ENCODE results near the gene KDM4B. TPM values are rescaled to one million over a fixed set of nuclear protein-coding genes. Genes with fewer than 3 reads are reported as not detected.
A peak's percentile ranks its signal among the peaks of the same experiment; 100 is the strongest.

The KDM4B gene
- total RNA-seq, 1 experiment from 2014 or later, result 43.7 TPM

DNA sequence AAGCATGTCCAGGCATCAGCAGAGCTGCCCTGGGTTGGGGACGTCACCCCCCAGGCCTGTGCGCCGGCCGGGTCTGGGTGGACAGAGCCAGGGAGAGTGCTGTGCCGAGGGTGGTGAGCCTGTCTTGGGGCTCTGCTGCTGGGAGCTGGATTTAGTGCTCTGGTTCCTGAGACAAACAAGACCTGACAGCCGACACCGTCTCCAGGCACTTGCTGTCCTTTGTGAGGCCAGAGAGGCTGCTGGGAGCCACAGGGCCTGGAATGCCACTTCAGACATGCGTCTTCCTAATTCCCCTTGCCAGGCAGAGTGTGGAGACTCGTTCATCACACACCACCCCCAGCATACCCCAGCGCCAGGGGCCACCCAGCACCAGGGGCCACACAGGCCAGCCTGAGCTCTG is 165.8 kb downstream of the KDM4B start:
- Histone ChIP-seq H3K4ac (ENCODE audit: low read depth, low read length) (no peak overlapping the region), H2BK12ac (ENCODE audit: insufficient read length, low read depth, low read length) (no peak overlapping the region), H3K56ac (ENCODE audit: insufficient read length, low read depth, low read length) (no peak overlapping the region), H3K4me2 (ENCODE audit: insufficient read depth, insufficient read length, low read length) (no peak overlapping the region), H3K14ac (ENCODE audit: insufficient read depth, low read length) (no peak overlapping the region), H3K9ac (ENCODE audit: extremely low read depth, insufficient read length, low read length) (no peak overlapping the region), H4K5ac (ENCODE audit: insufficient read length, low read depth, low read length) (no peak overlapping the region), H3K27me3 (ENCODE audit: insufficient read depth, low read length) (no peaks in the 10 kb centered on the region), H3K18ac (ENCODE audit: insufficient read length, low read depth, low read length) (no peak overlapping the region), H3K4me1 (ENCODE audit: insufficient read depth, low read length) (no peaks in the 10 kb centered on the region), H3K27ac (ENCODE audit: insufficient read length, low read depth, low read length) (no peak overlapping the region), H2BK5ac (ENCODE audit: insufficient read length, low read length) (no peak overlapping the region), H4K91ac (ENCODE audit: insufficient read length, low read depth, low read length) (no peak overlapping the region), H3K79me1 (ENCODE audit: insufficient read depth, low read depth, low read length, poor library complexity, severe bottlenecking) (no peaks in the 10 kb centered on the region), H3K23me2 (ENCODE audit: insufficient read length, low read depth, low read length, poor library complexity, severe bottlenecking) (peaks cover 5% of the 10 kb centered on the region), H4K8ac (replicated peaks; ENCODE audit: insufficient read length, low read depth, low read length) (no peak overlapping the region), H4K20me1 (ENCODE audit: control insufficient read depth, insufficient read depth, insufficient read length) (no peaks in the 10 kb centered on the region), H2BK15ac (ENCODE audit: low read depth, low read length) (no peak overlapping the region), H2BK20ac (ENCODE audit: low read depth, low read length, poor library complexity, severe bottlenecking) (no peak overlapping the region), H2AFZ (ENCODE audit: low read length) (no peak overlapping the region), H3K9me3 (ENCODE audit: control insufficient read depth, low read depth, low read length) (no peaks in the 10 kb centered on the region), H3K23ac (ENCODE audit: insufficient read length, low read depth, low read length) (no peak overlapping the region), H3T11ph (ENCODE audit: low read length) (no peak overlapping the region), H3K79me2 (ENCODE audit: insufficient read depth, low read length) (no peaks in the 10 kb centered on the region), H2BK120ac (ENCODE audit: low read depth, low read length, poor library complexity, severe bottlenecking) (no peak overlapping the region), H2AK5ac (ENCODE audit: insufficient read length, low read length) (no peak overlapping the region)
- Mint-ChIP-seq H3K27ac (peak overlapping the region in 2 of 3 experiments; percentile 40 to 70; a peak in 2 of 7 replicates), H3K27me3 (ENCODE audit: low read depth) (no peaks in the 10 kb centered on the region; the same call in 1 of the 2 replicates), H3K4me1 (peaks cover 22 to 43% of the 10 kb centered on the region in 2 experiments), H3K9me3 (no peaks in the 10 kb centered on the region), H3K36me3 (ENCODE audit: insufficient read depth in 1 of 3, low read depth in 3 of 3) (peaks cover 9 to 50% (median 43%) of the 10 kb centered on the region in 3 experiments; a peak in 6 of 7 replicates), H3K4me3 (no peak overlapping the region)
- WGBS (ENCODE audit: extremely low coverage, insufficient read length, low lambda C conversion rate), result no CpG with 5 or more reads among the region's 10 CpGs
- DNase-seq, result no peak
- TF ChIP-seq, protein P1, sequence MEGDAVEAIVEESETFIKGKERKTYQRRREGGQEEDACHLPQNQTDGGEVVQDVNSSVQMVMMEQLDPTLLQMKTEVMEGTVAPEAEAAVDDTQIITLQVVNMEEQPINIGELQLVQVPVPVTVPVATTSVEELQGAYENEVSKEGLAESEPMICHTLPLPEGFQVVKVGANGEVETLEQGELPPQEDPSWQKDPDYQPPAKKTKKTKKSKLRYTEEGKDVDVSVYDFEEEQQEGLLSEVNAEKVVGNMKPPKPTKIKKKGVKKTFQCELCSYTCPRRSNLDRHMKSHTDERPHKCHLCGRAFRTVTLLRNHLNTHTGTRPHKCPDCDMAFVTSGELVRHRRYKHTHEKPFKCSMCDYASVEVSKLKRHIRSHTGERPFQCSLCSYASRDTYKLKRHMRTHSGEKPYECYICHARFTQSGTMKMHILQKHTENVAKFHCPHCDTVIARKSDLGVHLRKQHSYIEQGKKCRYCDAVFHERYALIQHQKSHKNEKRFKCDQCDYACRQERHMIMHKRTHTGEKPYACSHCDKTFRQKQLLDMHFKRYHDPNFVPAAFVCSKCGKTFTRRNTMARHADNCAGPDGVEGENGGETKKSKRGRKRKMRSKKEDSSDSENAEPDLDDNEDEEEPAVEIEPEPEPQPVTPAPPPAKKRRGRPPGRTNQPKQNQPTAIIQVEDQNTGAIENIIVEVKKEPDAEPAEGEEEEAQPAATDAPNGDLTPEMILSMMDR (conservative IDR thresholded peaks at IDR 0.05), result no peak
